Spleen (tissue), 7 donors: Measurements from ENCODE around the gene RABEP1.

Experiments used
- CTCF ChIP-seq, 11 experiments: fragments of 200-600 bp in 7 of 11; fragments of 450-650 bp in 4 of 11; sonication (generic) in 4 of 11; IDR thresholded peaks in 8 of 11; conservative IDR thresholded peaks in 3 of 11; 1 replicate in 7 of 11; 2 replicates in 4 of 11; pipeline versions ENCODE4 v1.4.0 to v1.8.0; 2016 to 2021; ENCODE audit warnings: antibody characterized with exemption in 11 of 11, inconsistent platforms in 4 of 11, mild to moderate bottlenecking in 1 of 11
- POLR2A ChIP-seq, 3 donors: fragments of 450-650 bp; IDR thresholded peaks; one replicate each; pipeline ENCODE4 v1.5.1; 2017; ENCODE audit warnings: antibody characterized with exemption in 3 of 3, mild to moderate bottlenecking in 1 of 3
- POLR2AphosphoS5 ChIP-seq, 3 donors: sonication (generic); formaldehyde crosslinking; IDR thresholded peaks; one replicate each; pipeline ENCODE4 v1.5.1; 2017; ENCODE audit warnings: antibody characterized with exemption in 3 of 3
- donor health status: DM: no; HTN: no; CAD: no; lungs with moderate emphysema.
- donor health status: DM: no; HTN: no; CAD: no.
- donor health status: DM: no; HTN: no; CAD: no.

DNA sequence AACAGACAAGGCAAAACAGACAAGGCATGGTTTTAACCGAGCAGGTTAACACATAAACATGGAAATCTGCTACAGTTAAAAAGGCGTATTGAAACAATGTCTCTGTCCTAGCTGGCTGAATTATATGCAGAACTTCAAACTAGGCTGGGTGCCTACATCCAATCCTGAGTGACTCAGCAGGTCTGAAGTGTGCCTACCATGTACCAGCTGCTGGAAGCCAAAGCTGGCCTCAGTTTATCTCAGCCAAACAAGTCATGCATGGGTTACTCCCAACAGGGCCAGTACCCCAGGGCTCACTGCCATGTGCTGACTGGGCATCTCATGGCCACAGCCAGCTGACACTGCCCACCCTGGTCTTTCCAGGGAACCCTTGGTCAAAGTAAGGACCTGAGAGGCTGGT, 152.9 kb downstream of the RABEP1 start:
- TF ChIP-seq POLR2AphosphoS5 (IDR thresholded peaks at IDR 0.05) (no peak), POLR2A (IDR thresholded peaks at IDR 0.05) (no peak), CTCF (IDR thresholded peaks at IDR 0.05 in 8 of 11, conservative IDR thresholded peaks at IDR 0.05 in 3 of 11) (no peak)
